Fibroblast of skin of right biceps (primary cell): ENCODE results near the gene ASS1.

ENCODE experiments used
- DNase-seq: peaks from one replicate; pipeline ENCODE4 v3.0.0-alpha.2; 2013

Gene ASS1

DNA sequence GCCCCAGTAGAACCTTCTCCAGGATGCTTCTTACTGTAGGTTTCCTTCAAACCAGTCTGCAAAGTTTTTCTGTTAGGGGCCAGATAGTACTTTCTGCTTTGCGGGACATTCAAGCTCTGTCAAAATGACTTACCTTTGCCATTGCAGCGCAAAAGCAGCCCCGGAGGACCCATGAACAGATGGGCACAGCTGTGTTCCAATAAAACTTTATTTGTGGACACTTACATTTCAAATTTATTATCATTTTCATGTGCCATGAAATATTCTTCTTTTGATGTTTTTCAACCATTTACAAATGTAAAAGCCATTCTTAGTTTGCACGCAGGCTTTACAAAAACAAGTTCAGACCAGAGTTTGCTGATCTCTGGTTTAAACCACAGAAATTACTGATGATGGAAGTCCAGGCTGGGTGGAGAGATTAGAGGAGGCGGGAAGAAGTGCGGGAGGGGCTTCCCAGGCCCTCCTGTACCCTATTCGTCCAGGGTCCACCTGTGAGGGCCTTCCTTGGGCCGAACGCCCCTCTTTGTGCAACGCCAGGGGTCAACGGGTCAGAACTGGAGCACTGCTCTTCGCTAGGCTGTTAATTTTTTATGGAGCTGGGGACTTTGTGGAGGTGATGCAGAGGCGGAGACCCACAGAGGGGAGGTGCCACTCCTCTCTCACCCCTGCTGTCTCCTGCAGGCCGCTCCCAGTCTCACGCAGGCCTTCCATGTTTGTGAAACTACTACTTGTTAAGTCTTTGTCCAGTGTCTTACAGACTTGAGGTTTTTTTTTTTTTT, 7.6 kb upstream of the ASS1 start:
- no peak for DNase-seq

GRCh38 chr9:130438382-130438981, 6.3 kb upstream of the ASS1 start:
- DNase-seq: no peak

- no peak for DNase-seq
These were observed 3.7 kb upstream of the ASS1 start for GRCh38 chr9:130441031-130441430.

- DNase-seq: no peak
These were observed 1.9 kb upstream of the ASS1 start for GRCh38 chr9:130442746-130443455.

DNA sequence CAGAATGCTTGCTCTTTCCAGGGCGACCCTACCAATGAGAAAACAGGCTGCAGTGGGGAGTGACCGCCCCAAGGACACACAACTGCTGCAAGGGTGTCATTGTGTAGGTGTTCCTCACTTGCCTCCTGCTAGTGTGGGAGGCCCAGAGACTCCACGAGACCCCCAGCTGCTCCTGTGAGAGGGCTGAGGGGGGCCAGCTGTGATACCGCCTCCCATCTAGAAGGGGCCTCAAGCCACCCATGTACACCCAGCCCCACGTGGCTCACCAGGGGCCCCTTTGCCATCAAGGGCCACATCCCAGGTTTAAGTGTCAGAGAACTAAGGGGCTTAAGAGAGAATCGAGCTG, 1.3 kb upstream of the ASS1 start:
- DNase-seq: no peak

GRCh38 chr9:130443840-130444492, 795 bp upstream of the ASS1 start:
- DNase-seq: no peak

DNA sequence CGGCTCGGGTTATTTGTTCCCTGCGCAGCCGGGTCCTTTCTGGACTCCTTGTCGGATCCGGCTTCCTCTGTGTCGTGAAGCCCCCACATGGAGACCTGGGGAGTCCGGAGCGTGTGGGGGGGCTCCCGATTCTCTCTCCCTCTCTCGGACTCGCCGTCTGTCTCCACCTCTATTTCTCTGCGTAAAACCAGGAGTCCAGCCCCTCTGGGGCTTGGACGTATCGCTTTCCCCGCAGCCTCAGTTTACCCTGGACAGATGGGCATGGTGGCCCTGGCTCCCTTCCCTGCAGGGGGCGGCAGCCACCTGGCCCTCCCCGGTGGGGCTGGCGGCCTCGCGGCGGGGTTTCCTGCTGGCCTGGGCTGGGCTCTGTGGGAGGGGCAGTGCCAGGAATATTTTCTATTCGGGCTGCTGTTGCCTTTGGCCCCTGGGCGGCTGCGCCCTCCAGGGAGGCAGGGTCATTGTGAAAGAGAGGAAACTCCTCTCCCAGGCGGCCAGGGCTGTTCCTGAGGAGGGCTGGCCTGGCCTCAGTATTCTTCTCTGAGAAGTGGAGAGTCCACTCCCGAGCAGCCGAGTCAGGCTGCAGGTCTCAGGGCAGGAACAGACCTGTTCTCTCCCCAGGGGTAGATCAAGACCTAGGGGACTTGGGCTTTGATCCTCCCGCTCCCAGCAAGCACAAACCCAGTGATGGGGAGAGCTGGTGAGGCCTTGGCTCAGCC, 665 bp downstream of the ASS1 start:
- DNase-seq: peak; percentile 19

- DNase-seq: peak; percentile 80
These were observed 1.5 kb downstream of the ASS1 start for GRCh38 chr9:130446101-130446861.

DNA sequence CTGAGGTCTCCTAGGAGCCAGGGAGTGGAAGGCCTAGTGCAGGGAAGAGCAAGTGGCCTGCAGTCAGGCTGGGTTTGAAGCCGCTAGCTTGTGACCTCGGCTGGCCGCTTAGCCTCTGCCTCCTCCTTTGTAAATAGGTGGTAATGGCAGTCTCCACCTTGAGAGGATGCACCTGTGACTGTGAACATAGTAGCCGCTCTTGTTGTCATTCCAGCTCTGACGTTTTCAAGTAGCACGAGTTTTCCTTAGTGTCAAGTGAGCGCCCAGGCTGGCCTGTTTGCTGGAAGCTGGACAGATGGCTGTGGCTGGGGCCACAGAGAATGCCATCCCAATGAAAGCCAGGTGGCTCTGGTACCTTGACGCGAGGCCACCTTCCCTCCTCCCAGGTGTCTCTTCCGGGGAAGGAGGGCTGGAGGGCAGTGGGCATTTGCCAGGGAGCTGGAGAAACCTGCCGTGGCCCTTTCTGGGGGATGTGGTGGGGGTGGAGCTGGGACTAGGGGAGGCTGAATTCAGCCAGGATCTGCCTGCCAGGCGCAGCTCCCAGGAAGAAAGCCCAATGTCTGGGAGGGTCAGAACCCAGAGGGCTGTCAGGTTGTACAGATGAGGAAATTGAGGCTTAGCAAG, 2.5 kb downstream of the ASS1 start:
- no peak for DNase-seq

GRCh38 chr9:130448035-130448624, 3.4 kb downstream of the ASS1 start:
- peak; percentile 74 for DNase-seq

- no peak for DNase-seq
These were observed 4.2 kb downstream of the ASS1 start for GRCh38 chr9:130448771-130449603.

- no peak for DNase-seq
These were observed 5.7 kb downstream of the ASS1 start for GRCh38 chr9:130450344-130451003.

DNA sequence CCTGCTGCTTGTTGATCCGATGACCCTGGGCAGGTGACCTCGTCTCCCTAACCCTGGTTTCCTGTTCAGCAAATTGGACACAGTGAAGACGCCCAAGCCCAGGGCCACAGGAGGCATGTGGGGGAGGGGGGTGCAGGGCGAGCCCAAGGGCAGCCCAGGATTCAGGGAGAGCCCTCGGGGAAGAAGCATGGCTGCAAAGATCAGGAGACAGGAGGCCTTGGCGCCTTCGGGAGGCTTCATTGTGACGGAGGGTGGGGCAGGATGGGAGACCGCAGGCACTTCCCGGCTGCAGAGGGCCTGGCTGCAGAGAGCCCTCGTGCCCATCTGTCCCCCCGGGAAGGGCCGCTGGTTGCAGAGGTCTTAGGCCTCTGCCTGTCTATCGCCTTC, 6.2 kb downstream of the ASS1 start:
- no peak for DNase-seq

DNA sequence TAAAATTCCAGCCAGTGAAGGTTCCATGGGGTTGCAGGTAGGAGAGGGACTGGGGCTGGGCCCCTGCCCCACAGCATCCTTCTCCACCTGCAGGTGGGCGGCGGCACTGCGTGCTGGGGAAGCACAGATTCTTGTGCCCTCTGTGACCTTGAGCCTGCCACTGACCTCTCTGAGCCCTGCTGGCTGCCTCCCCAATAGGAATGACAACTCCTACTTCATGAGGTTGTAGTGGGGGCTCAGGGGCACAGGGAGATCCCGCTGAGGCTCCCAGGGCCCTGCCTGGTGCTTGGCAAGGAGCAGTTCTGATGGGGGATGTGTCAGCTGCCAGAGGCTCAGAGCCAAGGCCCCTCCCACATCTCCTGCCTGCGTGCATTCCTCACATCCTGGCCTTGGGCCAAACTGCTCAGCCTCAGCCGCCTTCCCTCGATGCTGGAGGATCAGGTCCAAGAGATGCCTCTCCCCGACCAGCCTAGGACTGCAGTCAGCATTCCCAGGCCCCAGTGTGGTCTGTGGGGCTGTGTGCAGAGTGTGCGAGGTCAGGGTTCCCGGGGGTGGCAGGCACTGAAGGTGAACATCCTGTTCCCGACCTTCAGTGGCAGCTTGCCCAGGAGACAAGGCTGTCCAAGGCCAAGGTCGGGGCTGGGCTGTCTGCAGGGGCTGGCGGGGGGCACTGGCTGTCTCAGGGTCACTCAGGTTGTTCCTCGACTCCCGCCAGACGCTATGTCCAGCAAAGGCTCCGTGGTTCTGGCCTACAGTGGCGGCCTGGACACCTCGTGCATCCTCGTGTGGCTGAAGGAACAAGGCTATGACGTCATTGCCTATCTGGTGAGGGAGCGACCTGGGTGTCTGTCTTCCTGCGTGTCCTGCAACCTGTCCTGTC, 7.0 kb downstream of the ASS1 start:
- peak; percentile 95 for DNase-seq

DNA sequence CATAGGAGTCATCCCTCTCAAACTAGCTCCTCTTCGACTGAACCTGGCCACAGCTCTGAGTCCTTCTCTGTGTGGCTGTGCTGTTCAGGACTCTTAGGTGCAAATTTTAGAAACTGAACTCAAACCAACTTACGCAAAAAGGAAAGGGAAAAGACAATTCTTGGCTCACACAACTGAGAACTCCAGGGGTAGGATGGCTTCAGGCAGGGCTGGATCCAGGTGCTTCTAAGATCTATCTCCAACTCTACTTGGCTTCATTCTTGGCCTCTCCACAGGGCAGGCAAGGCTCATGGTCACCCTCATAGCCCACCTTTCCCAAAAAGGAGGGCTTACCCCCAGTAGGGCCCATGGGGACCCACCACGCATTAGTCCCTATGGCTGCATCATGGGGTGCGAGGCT, 8.1 kb downstream of the ASS1 start:
- DNase-seq: no peak

- no peak for DNase-seq
These were observed 8.7 kb downstream of the ASS1 start for GRCh38 chr9:130453487-130453886.

GRCh38 chr9:130454096-130454811, 9.5 kb downstream of the ASS1 start:
- DNase-seq: no peak

- no peak for DNase-seq
These were observed 10.1 kb downstream of the ASS1 start for GRCh38 chr9:130454812-130455325.
